ENCODE measurements around the gene POLQ. TPM values are rescaled to one million over a fixed set of nuclear protein-coding genes. Genes with fewer than 3 reads are reported as not detected.

Gene POLQ
- total and polyA plus RNA-seq, 2 donors from 2014 or later: 0.35 TPM; not detected in 1

- Histone ChIP-seq H3K36me3 (ENCODE audit: control insufficient read depth in 2 of 3, insufficient read depth in 3 of 3, low read length in 3 of 3) (no peaks in the 10 kb centered on the region), H3K27ac (ENCODE audit: low read depth in 2 of 2, low read length in 2 of 2) (no peak overlapping the region), H3K4me1 (ENCODE audit: control insufficient read depth in 2 of 3, insufficient read depth in 2 of 3, low read depth in 1 of 3, low read length in 3 of 3) (no peaks in the 10 kb centered on the region), H3K9ac (ENCODE audit: low read length in 3 of 3) (no peak overlapping the region), H3K4me3 (ENCODE audit: low read length in 3 of 3) (no peak overlapping the region), H3K9me3 (ENCODE audit: control insufficient read depth in 2 of 3, insufficient read depth in 1 of 3, low read length in 3 of 3) (no peaks in the 10 kb centered on the region), H3K27me3 (ENCODE audit: control insufficient read depth, insufficient read depth, low read length) (no peaks in the 10 kb centered on the region)
- FAIRE-seq (no peak), DNase-seq (peak in 1 of 5 donors; percentile 27)
- TF ChIP-seq CTCF (IDR thresholded peaks at IDR 0.05; ENCODE audit: borderline replicate concordance, extremely low read depth, insufficient read depth): no peak
- intact Hi-C loops (cut with DNase I): no loop called here
These were observed 64.5 kb downstream of the POLQ start for GRCh38 chr3:121481106-121481880.

- H3K9me3 ChIP-seq (ENCODE audit: control insufficient read depth in 2 of 3, insufficient read depth in 1 of 3, low read length in 3 of 3): no peaks in the 10 kb centered on the region
- H3K4me1 ChIP-seq (ENCODE audit: control insufficient read depth in 2 of 3, insufficient read depth in 2 of 3, low read depth in 1 of 3, low read length in 3 of 3): no peaks in the 10 kb centered on the region
- DNase-seq (no peak), FAIRE-seq (no peak)
- intact Hi-C loops (cut with DNase I): no loop called here
- no peaks in the 10 kb centered on the region for H3K27me3 ChIP-seq (ENCODE audit: control insufficient read depth, insufficient read depth, low read length)
- no peak overlapping the region for H3K27ac ChIP-seq (ENCODE audit: low read depth in 2 of 2, low read length in 2 of 2)
- H3K9ac ChIP-seq (ENCODE audit: low read length in 3 of 3): no peak overlapping the region
- no peak for TF ChIP-seq CTCF (IDR thresholded peaks at IDR 0.05; ENCODE audit: borderline replicate concordance, extremely low read depth, insufficient read depth)
- H3K36me3 ChIP-seq (ENCODE audit: control insufficient read depth in 2 of 3, insufficient read depth in 3 of 3, low read length in 3 of 3): no peaks in the 10 kb centered on the region
- no peak overlapping the region for H3K4me3 ChIP-seq (ENCODE audit: low read length in 3 of 3)
These were observed 68.2 kb downstream of the POLQ start for GRCh38 chr3:121477589-121477988.

GRCh38 chr3:121473001-121473400 is 72.8 kb downstream of the POLQ start:
- no peak overlapping the region for H3K4me3 ChIP-seq (ENCODE audit: low read length in 3 of 3)
- no peak overlapping the region for H3K9ac ChIP-seq (ENCODE audit: low read length in 3 of 3)
- no peaks in the 10 kb centered on the region for H3K27me3 ChIP-seq (ENCODE audit: control insufficient read depth, insufficient read depth, low read length)
- DNase-seq (no peak), FAIRE-seq (no peak)
- H3K9me3 ChIP-seq (ENCODE audit: control insufficient read depth in 2 of 3, insufficient read depth in 1 of 3, low read length in 3 of 3): no peaks in the 10 kb centered on the region
- H3K36me3 ChIP-seq (ENCODE audit: control insufficient read depth in 2 of 3, insufficient read depth in 3 of 3, low read length in 3 of 3): no peaks in the 10 kb centered on the region
- no peak for TF ChIP-seq CTCF (IDR thresholded peaks at IDR 0.05; ENCODE audit: borderline replicate concordance, extremely low read depth, insufficient read depth)
- no peaks in the 10 kb centered on the region for H3K4me1 ChIP-seq (ENCODE audit: control insufficient read depth in 2 of 3, insufficient read depth in 2 of 3, low read depth in 1 of 3, low read length in 3 of 3)
- intact Hi-C loops (cut with DNase I): no loop called here
- H3K27ac ChIP-seq (ENCODE audit: low read depth in 2 of 2, low read length in 2 of 2): no peak overlapping the region
